ENCODE measurements around the gene HIRIP3.

Gene HIRIP3

GRCh38 chr16:29983420-29984136, 11.8 kb downstream of the HIRIP3 start:
- no peak for DNase-seq (ENCODE audit: low read depth)

- no peak for DNase-seq (ENCODE audit: low read depth)
Measured at GRCh38 chr16:29982560-29983419, 12.6 kb downstream of the HIRIP3 start.

GRCh38 chr16:29978564-29979270, 16.7 kb downstream of the HIRIP3 start:
- no peak for DNase-seq (ENCODE audit: low read depth)

- DNase-seq (ENCODE audit: low read depth) = no peak
Measured at GRCh38 chr16:29978081-29978480, 17.3 kb downstream of the HIRIP3 start.

- no peak for DNase-seq (ENCODE audit: low read depth)
Measured at GRCh38 chr16:29977063-29977825, 18.2 kb downstream of the HIRIP3 start.

- no peak for DNase-seq (ENCODE audit: low read depth)
Measured at GRCh38 chr16:29975811-29976511, 19.5 kb downstream of the HIRIP3 start.

GRCh38 chr16:29975134-29975538, 20.3 kb downstream of the HIRIP3 start:
- no peak for DNase-seq (ENCODE audit: low read depth)

GRCh38 chr16:29974291-29975133, 20.9 kb downstream of the HIRIP3 start:
- DNase-seq (ENCODE audit: low read depth) = no peak

GRCh38 chr16:29973384-29974246, 21.8 kb downstream of the HIRIP3 start, which contains the start of gene TAOK2:
TSS of gene TAOK2 (plus strand) at chr16:29973868. CDS start at chr16:29977773, 3,905 bp downstream.
- peak; percentile 95 for DNase-seq (ENCODE audit: low read depth)

- no peak for DNase-seq (ENCODE audit: low read depth)
Measured at GRCh38 chr16:29972992-29973383, 22.4 kb downstream of the HIRIP3 start.

GRCh38 chr16:29972500-29972899, 22.9 kb downstream of the HIRIP3 start:
- DNase-seq (ENCODE audit: low read depth) = no peak

GRCh38 chr16:29971304-29971703, 24.1 kb downstream of the HIRIP3 start:
- no peak for DNase-seq (ENCODE audit: low read depth)

GRCh38 chr16:29968205-29968604, 27.2 kb downstream of the HIRIP3 start:
- no peak for DNase-seq (ENCODE audit: low read depth)

- no peak for DNase-seq (ENCODE audit: low read depth)
Measured at GRCh38 chr16:29963021-29963743, 32.2 kb downstream of the HIRIP3 start.

GRCh38 chr16:29962344-29962994, 32.9 kb downstream of the HIRIP3 start:
- no peak for DNase-seq (ENCODE audit: low read depth)

- peak; percentile 60 for DNase-seq (ENCODE audit: low read depth)
Measured at GRCh38 chr16:29961479-29962343, 33.7 kb downstream of the HIRIP3 start, which contains the start of gene TMEM219. TSS of gene TMEM219 (plus strand) at chr16:29962079. CDS start at chr16:29963144, 1,065 bp downstream.

GRCh38 chr16:29961127-29961478, 34.3 kb downstream of the HIRIP3 start:
- DNase-seq (ENCODE audit: low read depth) = no peak

Data from HS-5 (cell line).